K562 (cell line): ENCODE data around the gene DERL3. TPM values are rescaled to one million over a fixed set of nuclear protein-coding genes. Genes with fewer than 3 reads are reported as not detected.
A peak's percentile ranks its signal among the peaks of the same experiment; 100 is the strongest.

ENCODE experiments used
- JUN ChIP-seq, 2 experiments: sonication (generic) in 1 of 2; formaldehyde crosslinking in 1 of 2; IDR thresholded peaks; 2 replicates each; pipeline versions ENCODE4 v1.6.1 to v1.8.0; 2012 to 2022; ENCODE audit warnings: borderline replicate concordance in 2 of 2, mild to moderate bottlenecking in 2 of 2, improper control_type of control experiment in 1 of 2, low read depth in 1 of 2, low read length in 1 of 2, missing genetic modification reagents in 1 of 2
- NBN ChIP-seq: fragments of 450-650 bp; IDR thresholded peaks from 2 replicates; pipeline ENCODE4 v1.6.1; 2016; ENCODE audit warnings: low read depth, mild to moderate bottlenecking
- VEZF1 ChIP-seq: fragments of 200-800 bp; sonication (Bioruptor generic); IDR thresholded peaks from 2 replicates; pipeline ENCODE4 v1.6.1; 2017; ENCODE audit warnings: missing genetic modification characterization, missing compliant biosample characterization
- polyA plus RNA-seq, 8 experiments: library from polyadenylated mRNA; depleted of rRNA in 4 of 8; stranded (reverse) in 5 of 8; unstranded in 3 of 8; fragments of >200 nt; fragmentation: Nextera tagmentation in 2 of 8; fragmentation: Illumina TruSeq in 1 of 8; extraction: Ambion mirVana in 2 of 8; extraction: Trizol in 1 of 8; gene quantifications; 2 replicates each; pipeline versions ENCODE4 v1.2.1 to v1.2.3, GENCODE V29; 2011 to 2014; ENCODE audit warnings: inconsistent platforms in 1 of 8, missing spikeins in 1 of 8
- total RNA-seq, 7 experiments: library from RNA; depleted of rRNA in 6 of 7; stranded (reverse); fragments of >200 nt in 6 of 7; fragmentation: Illumina TruSeq in 2 of 7; extraction: Trizol in 2 of 7; gene quantifications; 2 replicates each; pipeline versions ENCODE4 v1.2.1 to v1.2.3, GENCODE V29; 2011 to 2021; ENCODE audit warnings: low replicate concordance in 1 of 7
- TF ChIP-seq, protein P1 (sequence below): fragments of 450-650 bp; IDR thresholded peaks from 2 replicates; pipeline ENCODE4 v1.6.1; 2016; ENCODE audit warnings: mild to moderate bottlenecking, moderate library complexity

Gene DERL3
- total and polyA plus RNA-seq, 9 of the 15 experiments (the other 6 are each of a cell fraction or from before 2014, with no cell fraction given), result 1.3 to 12.4 (median 4.8) TPM

DNA sequence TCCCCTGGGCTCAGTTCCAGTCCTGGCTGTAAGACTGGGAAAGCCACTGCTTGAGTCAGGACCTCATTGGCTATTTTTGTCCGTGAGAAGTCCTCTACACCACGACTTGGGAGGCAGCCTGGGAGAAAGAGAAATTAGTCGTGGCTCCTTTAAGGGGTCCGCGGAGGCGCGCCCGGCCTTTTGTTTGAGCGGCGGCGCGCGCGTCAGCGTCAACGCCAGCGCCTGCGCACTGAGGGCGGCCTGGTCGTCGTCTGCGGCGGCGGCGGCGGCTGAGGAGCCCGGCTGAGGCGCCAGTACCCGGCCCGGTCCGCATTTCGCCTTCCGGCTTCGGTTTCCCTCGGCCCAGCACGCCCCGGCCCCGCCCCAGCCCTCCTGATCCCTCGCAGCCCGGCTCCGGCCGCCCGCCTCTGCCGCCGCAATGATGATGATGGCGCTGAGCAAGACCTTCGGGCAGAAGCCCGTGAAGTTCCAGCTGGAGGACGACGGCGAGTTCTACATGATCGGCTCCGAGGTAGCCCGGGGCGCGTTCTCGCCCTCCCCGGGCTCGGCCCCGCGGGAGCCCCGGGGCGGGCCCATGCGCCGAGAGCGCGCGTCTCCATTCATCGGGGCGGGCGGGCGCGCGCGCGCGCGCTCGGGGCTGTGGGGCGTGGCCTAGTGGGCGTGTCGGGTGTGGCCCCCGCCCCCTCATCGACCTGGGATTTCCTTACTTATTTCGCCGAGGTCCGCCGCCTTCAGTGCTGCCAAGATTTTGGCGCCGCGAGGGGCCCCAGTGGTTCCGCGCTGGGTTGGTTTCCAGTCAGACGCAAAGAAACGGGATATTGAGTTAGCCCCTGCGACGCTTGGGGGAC lies 51.8 kb downstream of the DERL3 start, which contains the start of gene SMARCB1 (continued):
- no peak for TF ChIP-seq JUN (IDR thresholded peaks at IDR 0.05; ENCODE audit: borderline replicate concordance, low read depth, low read length)
- no peak for TF ChIP-seq JUN (CRISPR knock-in tag; IDR thresholded peaks at IDR 0.05; ENCODE audit: borderline replicate concordance)
- TF ChIP-seq VEZF1 (CRISPR knock-in tag), result peak; percentile 68
- TF ChIP-seq, protein P1, sequence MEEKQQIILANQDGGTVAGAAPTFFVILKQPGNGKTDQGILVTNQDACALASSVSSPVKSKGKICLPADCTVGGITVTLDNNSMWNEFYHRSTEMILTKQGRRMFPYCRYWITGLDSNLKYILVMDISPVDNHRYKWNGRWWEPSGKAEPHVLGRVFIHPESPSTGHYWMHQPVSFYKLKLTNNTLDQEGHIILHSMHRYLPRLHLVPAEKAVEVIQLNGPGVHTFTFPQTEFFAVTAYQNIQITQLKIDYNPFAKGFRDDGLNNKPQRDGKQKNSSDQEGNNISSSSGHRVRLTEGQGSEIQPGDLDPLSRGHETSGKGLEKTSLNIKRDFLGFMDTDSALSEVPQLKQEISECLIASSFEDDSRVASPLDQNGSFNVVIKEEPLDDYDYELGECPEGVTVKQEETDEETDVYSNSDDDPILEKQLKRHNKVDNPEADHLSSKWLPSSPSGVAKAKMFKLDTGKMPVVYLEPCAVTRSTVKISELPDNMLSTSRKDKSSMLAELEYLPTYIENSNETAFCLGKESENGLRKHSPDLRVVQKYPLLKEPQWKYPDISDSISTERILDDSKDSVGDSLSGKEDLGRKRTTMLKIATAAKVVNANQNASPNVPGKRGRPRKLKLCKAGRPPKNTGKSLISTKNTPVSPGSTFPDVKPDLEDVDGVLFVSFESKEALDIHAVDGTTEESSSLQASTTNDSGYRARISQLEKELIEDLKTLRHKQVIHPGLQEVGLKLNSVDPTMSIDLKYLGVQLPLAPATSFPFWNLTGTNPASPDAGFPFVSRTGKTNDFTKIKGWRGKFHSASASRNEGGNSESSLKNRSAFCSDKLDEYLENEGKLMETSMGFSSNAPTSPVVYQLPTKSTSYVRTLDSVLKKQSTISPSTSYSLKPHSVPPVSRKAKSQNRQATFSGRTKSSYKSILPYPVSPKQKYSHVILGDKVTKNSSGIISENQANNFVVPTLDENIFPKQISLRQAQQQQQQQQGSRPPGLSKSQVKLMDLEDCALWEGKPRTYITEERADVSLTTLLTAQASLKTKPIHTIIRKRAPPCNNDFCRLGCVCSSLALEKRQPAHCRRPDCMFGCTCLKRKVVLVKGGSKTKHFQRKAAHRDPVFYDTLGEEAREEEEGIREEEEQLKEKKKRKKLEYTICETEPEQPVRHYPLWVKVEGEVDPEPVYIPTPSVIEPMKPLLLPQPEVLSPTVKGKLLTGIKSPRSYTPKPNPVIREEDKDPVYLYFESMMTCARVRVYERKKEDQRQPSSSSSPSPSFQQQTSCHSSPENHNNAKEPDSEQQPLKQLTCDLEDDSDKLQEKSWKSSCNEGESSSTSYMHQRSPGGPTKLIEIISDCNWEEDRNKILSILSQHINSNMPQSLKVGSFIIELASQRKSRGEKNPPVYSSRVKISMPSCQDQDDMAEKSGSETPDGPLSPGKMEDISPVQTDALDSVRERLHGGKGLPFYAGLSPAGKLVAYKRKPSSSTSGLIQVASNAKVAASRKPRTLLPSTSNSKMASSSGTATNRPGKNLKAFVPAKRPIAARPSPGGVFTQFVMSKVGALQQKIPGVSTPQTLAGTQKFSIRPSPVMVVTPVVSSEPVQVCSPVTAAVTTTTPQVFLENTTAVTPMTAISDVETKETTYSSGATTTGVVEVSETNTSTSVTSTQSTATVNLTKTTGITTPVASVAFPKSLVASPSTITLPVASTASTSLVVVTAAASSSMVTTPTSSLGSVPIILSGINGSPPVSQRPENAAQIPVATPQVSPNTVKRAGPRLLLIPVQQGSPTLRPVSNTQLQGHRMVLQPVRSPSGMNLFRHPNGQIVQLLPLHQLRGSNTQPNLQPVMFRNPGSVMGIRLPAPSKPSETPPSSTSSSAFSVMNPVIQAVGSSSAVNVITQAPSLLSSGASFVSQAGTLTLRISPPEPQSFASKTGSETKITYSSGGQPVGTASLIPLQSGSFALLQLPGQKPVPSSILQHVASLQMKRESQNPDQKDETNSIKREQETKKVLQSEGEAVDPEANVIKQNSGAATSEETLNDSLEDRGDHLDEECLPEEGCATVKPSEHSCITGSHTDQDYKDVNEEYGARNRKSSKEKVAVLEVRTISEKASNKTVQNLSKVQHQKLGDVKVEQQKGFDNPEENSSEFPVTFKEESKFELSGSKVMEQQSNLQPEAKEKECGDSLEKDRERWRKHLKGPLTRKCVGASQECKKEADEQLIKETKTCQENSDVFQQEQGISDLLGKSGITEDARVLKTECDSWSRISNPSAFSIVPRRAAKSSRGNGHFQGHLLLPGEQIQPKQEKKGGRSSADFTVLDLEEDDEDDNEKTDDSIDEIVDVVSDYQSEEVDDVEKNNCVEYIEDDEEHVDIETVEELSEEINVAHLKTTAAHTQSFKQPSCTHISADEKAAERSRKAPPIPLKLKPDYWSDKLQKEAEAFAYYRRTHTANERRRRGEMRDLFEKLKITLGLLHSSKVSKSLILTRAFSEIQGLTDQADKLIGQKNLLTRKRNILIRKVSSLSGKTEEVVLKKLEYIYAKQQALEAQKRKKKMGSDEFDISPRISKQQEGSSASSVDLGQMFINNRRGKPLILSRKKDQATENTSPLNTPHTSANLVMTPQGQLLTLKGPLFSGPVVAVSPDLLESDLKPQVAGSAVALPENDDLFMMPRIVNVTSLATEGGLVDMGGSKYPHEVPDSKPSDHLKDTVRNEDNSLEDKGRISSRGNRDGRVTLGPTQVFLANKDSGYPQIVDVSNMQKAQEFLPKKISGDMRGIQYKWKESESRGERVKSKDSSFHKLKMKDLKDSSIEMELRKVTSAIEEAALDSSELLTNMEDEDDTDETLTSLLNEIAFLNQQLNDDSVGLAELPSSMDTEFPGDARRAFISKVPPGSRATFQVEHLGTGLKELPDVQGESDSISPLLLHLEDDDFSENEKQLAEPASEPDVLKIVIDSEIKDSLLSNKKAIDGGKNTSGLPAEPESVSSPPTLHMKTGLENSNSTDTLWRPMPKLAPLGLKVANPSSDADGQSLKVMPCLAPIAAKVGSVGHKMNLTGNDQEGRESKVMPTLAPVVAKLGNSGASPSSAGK, result no peak
- TF ChIP-seq NBN, result no peak
